PC-9 (cell line): ENCODE results near the gene ARHGEF7. TPM values are rescaled to one million over a fixed set of nuclear protein-coding genes. Genes with fewer than 3 reads are reported as not detected.

Source experiments
- BruUV-seq: library from RNA; stranded (reverse); fragments of 400-500 nt; replicated peaks from 2 replicates; lab custom pipeline; 2021; lab: Mats Ljungman, UMichigan
- CTCF ChIA-PET: fragments of 300-600 bp; sonication (Branson Sonifier 250); formaldehyde crosslinking; loops from one replicate; lab custom pipeline; 2022; ENCODE audit warnings: antibody characterized with exemption; lab: Charles Lee
- POLR2A ChIA-PET: fragments of 300-600 bp; sonication (Branson Sonifier 250); formaldehyde crosslinking; loops from one replicate; lab custom pipeline; 2022; ENCODE audit warnings: antibody characterized with exemption; ENCODE audit not compliant: unreplicated experiment; lab: Charles Lee
- DNase-seq, 2 experiments: peaks; one replicate each; pipeline versions ENCODE4 v3.0.0 to v3.0.0-alpha.2; 2015 to 2022; ENCODE audit warnings: mixed read lengths in 1 of 2
- H2AFZ ChIP-seq: fragments of 200-600 bp; sonication (generic); 2 replicates; pipeline ENCODE4 v1.8.1; 2017; ENCODE audit warnings: antibody characterized with exemption
- H3F3A ChIP-seq: fragments of 200-600 bp; sonication (generic); 2 replicates; pipeline ENCODE4 v1.8.1; 2017; ENCODE audit warnings: antibody characterized with exemption, mild to moderate bottlenecking, low read depth; ENCODE audit not compliant: insufficient read depth
- H3K27ac ChIP-seq: fragments of 200-600 bp; sonication (generic); 2 replicates; pipeline ENCODE4 v1.6.1; 2016; ENCODE audit warnings: mixed run types
- H3K27me3 ChIP-seq: fragments of 200-600 bp; sonication (generic); 2 replicates; pipeline ENCODE4 v1.6.1; 2016; ENCODE audit warnings: low read depth, mixed run types; ENCODE audit not compliant: insufficient read depth
- H3K36me3 ChIP-seq: fragments of 200-600 bp; sonication (generic); 2 replicates; pipeline ENCODE4 v1.6.1; 2016; ENCODE audit warnings: low read depth, mixed run types
- H3K4me1 ChIP-seq: fragments of 200-600 bp; sonication (generic); replicated peaks from 2 replicates; pipeline ENCODE4 v1.6.1; 2016; ENCODE audit warnings: mixed run types; ENCODE audit not compliant: insufficient read depth
- H3K4me2 ChIP-seq: fragments of 200-600 bp; sonication (generic); 2 replicates; pipeline ENCODE4 v1.6.1; 2017; ENCODE audit warnings: mixed run types
- H3K4me3 ChIP-seq: fragments of 200-600 bp; sonication (generic); 2 replicates; pipeline ENCODE4 v1.6.1; 2016; ENCODE audit warnings: mixed run types
- H3K79me2 ChIP-seq: fragments of 200-600 bp; sonication (generic); 2 replicates; pipeline ENCODE4 v1.6.1; 2017; ENCODE audit warnings: low read depth, mixed run types
- H3K9me2 ChIP-seq: fragments of 200-600 bp; sonication (generic); 2 replicates; pipeline ENCODE4 v1.8.1; 2017; ENCODE audit warnings: mild to moderate bottlenecking; ENCODE audit not compliant: insufficient read depth
- H3K9me3 ChIP-seq: fragments of 200-600 bp; sonication (generic); 2 replicates; pipeline ENCODE4 v1.8.1; 2016; ENCODE audit warnings: low read depth; ENCODE audit not compliant: insufficient read depth
- H4K20me1 ChIP-seq: fragments of 200-600 bp; sonication (generic); 2 replicates; pipeline ENCODE4 v1.8.1; 2017; ENCODE audit not compliant: insufficient read depth
- EZH2 ChIP-seq: fragments of 200-600 bp; sonication (generic); IDR thresholded peaks from 2 replicates; pipeline ENCODE4 v1.8.0; 2017; ENCODE audit warnings: antibody characterized with exemption, low read depth
- intact Hi-C: fragments of 100-400 bp; cut with micrococcal nuclease; formaldehyde crosslinking; loops from one replicate; pipeline ENCODE4 v1.10.0; 2022; ENCODE audit not compliant: unreplicated experiment
- total RNA-seq: library from RNA; stranded (reverse); gene quantifications from 2 replicates; pipeline ENCODE4 v1.2.3, GENCODE V29; 2021
- TF ChIP-seq, protein P1 (sequence below): fragments of 200-600 bp; sonication (generic); conservative IDR thresholded peaks from 2 replicates; pipeline ENCODE4 v1.6.1; 2017; ENCODE audit warnings: mixed run types, antibody characterized with exemption, mild to moderate bottlenecking, moderate library complexity

Gene ARHGEF7
- total RNA-seq, 1 experiment from 2014 or later: 37.0 TPM

DNA sequence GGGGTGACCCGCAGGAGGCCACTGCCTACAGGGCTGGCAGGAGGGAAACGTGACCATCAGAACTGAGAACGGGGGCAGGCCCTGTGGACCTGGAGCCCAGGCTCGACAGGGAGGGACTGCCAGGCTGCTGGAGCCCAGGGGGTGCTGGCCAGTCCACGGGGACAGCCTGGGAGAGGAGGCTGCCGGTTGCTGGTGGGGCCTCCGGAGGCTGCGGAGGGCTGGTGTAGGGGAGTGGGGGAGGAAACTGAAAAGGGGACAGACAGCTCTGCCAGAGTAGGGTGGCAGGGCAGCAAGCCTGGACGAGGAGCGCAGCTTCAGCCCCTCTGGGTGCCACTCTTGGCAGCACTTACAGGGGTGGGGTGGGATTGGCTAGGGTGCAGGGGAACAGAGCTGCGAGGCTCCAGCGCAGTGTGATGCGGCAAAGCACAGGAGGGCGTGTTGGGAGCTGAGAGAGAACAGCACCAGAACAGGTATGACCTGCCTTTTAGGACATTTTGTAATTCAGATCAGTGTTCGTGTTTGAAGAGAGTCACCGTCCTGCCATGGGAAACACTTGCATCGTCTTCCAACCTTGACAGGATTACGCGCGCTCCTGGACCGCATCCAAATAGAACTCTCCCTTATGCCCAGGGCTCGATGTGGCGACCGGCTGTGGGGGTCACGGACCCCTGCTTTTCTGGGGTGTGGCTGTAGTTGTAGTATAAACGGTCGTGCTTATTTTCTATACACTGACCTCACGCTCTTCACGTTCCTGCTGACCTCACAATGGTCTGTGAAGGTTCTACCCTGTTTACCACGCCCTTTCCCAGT lies 19.9 kb upstream of the ARHGEF7 start:
- no peaks in the 10 kb centered on the region for H3K4me1 ChIP-seq
- no TSS peak for BruUV-seq
- ChIA-PET CTCF (no interaction called here), POLR2A (no interaction called here)
- H3K27me3 ChIP-seq: peaks cover 99% of the 10 kb centered on the region
- no peaks in the 10 kb centered on the region for H3K36me3 ChIP-seq
- no peaks in the 10 kb centered on the region for H3K9me3 ChIP-seq
- no peak overlapping the region for H3K27ac ChIP-seq
- no peaks in the 10 kb centered on the region for H3K79me2 ChIP-seq
- no peak overlapping the region for H2AFZ ChIP-seq
- no peaks in the 10 kb centered on the region for H3F3A ChIP-seq
- intact Hi-C loops: no loop called here
- H3K4me3 ChIP-seq: no peak overlapping the region
- DNase-seq: no peak
- H4K20me1 ChIP-seq: no peaks in the 10 kb centered on the region
- no peaks in the 10 kb centered on the region for H3K9me2 ChIP-seq
- H3K4me2 ChIP-seq: no peak overlapping the region
- TF ChIP-seq EZH2: no peak
- TF ChIP-seq, protein P1, sequence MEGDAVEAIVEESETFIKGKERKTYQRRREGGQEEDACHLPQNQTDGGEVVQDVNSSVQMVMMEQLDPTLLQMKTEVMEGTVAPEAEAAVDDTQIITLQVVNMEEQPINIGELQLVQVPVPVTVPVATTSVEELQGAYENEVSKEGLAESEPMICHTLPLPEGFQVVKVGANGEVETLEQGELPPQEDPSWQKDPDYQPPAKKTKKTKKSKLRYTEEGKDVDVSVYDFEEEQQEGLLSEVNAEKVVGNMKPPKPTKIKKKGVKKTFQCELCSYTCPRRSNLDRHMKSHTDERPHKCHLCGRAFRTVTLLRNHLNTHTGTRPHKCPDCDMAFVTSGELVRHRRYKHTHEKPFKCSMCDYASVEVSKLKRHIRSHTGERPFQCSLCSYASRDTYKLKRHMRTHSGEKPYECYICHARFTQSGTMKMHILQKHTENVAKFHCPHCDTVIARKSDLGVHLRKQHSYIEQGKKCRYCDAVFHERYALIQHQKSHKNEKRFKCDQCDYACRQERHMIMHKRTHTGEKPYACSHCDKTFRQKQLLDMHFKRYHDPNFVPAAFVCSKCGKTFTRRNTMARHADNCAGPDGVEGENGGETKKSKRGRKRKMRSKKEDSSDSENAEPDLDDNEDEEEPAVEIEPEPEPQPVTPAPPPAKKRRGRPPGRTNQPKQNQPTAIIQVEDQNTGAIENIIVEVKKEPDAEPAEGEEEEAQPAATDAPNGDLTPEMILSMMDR: no peak

GRCh38 chr13:111095911-111096501 lies 19.1 kb upstream of the ARHGEF7 start:
- ChIA-PET POLR2A (no interaction called here), CTCF (no interaction called here)
- DNase-seq: no peak
- Histone ChIP-seq H3K36me3 (no peaks in the 10 kb centered on the region), H4K20me1 (no peaks in the 10 kb centered on the region), H3K4me3 (no peak overlapping the region), H3K9me2 (no peaks in the 10 kb centered on the region), H3K9me3 (no peaks in the 10 kb centered on the region), H3K4me2 (no peak overlapping the region), H3K27ac (no peak overlapping the region), H3K27me3 (peaks cover 99% of the 10 kb centered on the region), H2AFZ (no peak overlapping the region), H3F3A (no peaks in the 10 kb centered on the region), H3K79me2 (no peaks in the 10 kb centered on the region), H3K4me1 (no peaks in the 10 kb centered on the region)
- intact Hi-C loops: no loop called here
- TF ChIP-seq, protein P1: no peak
- TF ChIP-seq EZH2: no peak
- BruUV-seq: no TSS peak

- peaks cover 99% of the 10 kb centered on the region for H3K27me3 ChIP-seq
- H3K9me3 ChIP-seq: no peaks in the 10 kb centered on the region; the same call in 1 of the 2 replicates
- H3K9me2 ChIP-seq: no peaks in the 10 kb centered on the region
- H3F3A ChIP-seq: no peaks in the 10 kb centered on the region
- no peak for DNase-seq
- H3K36me3 ChIP-seq: no peaks in the 10 kb centered on the region
- H3K4me2 ChIP-seq: no peak overlapping the region
- H3K4me1 ChIP-seq: no peaks in the 10 kb centered on the region
- ChIA-PET CTCF (interaction anchor here (0.6 kb wide), 1 partner anchor 63 kb away, joined by 4 read pairs; no protein-coding TSS in a partner anchor), POLR2A (no interaction called here)
- no peaks in the 10 kb centered on the region for H4K20me1 ChIP-seq
- no peak overlapping the region for H2AFZ ChIP-seq
- H3K27ac ChIP-seq: no peak overlapping the region
- TF ChIP-seq, protein P1: no peak
- no peak for TF ChIP-seq EZH2
- no peaks in the 10 kb centered on the region for H3K79me2 ChIP-seq
- intact Hi-C loops: no loop called here
- BruUV-seq: no TSS peak
- H3K4me3 ChIP-seq: no peak overlapping the region
Observed at GRCh38 chr13:111099290-111099689, 15.8 kb upstream of the ARHGEF7 start.
